PC-3 (cell line): ENCODE results near the gene ADK. TPM values are rescaled to one million over a fixed set of nuclear protein-coding genes. Genes with fewer than 3 reads are reported as not detected.
"Not testable (repeated sequence)": the region's sequence is repeated elsewhere in the genome, so short reads cannot be mapped to it uniquely, and the experiment has no call there.

Source experiments
- ATAC-seq: fragments of 200-7000 bp; cut with Tn5 transposase; 2 replicates; pipeline ENCODE4 v1.9.1; 2020; ENCODE audit warnings: mild to moderate bottlenecking, moderate library complexity
- BruUV-seq: library from RNA; stranded (reverse); fragments of 400-500 nt; replicated peaks from 2 replicates; lab custom pipeline; 2021; lab: Mats Ljungman, UMichigan
- CTCF ChIA-PET: fragments of 300-600 bp; sonication (Branson Sonifier 250); formaldehyde crosslinking; loops from one replicate; lab custom pipeline; 2022; ENCODE audit warnings: antibody characterized with exemption; lab: Charles Lee
- POLR2A ChIA-PET: fragments of 300-600 bp; sonication (Branson Sonifier 250); formaldehyde crosslinking; loops from one replicate; lab custom pipeline; 2022; ENCODE audit warnings: antibody characterized with exemption; ENCODE audit not compliant: unreplicated experiment; lab: Charles Lee
- DNase-seq: peaks from one replicate; pipeline ENCODE4 v3.0.0-alpha.2; 2015
- H2AFZ ChIP-seq: fragments of 300-600 bp; sonication (generic); 2 replicates; pipeline ENCODE4 v1.6.0; 2016; ENCODE audit warnings: antibody characterized with exemption, low read length
- H3F3A ChIP-seq: fragments of 300-600 bp; sonication (generic); one replicate; pipeline ENCODE4 v1.6.0; 2017; ENCODE audit warnings: antibody characterized with exemption, low read length, control low read depth, mild to moderate bottlenecking; ENCODE audit not compliant: unreplicated experiment
- H3K27ac ChIP-seq: fragments of 300-600 bp; sonication (generic); 2 replicates; pipeline ENCODE4 v1.5.1; 2016; ENCODE audit warnings: mild to moderate bottlenecking, low read length
- H3K27me3 ChIP-seq: fragments of 300-600 bp; sonication (generic); 2 replicates; pipeline ENCODE4 v1.6.1; 2016; ENCODE audit warnings: low read length, mixed read lengths
- H3K36me3 ChIP-seq: fragments of 300-600 bp; sonication (generic); 2 replicates; pipeline ENCODE4 v1.6.1; 2016; ENCODE audit warnings: low read depth, mixed run types, low read length, mixed read lengths
- H3K4me1 ChIP-seq: fragments of 300-600 bp; sonication (generic); 2 replicates; pipeline ENCODE4 v1.5.1; 2016; ENCODE audit warnings: low read length; ENCODE audit not compliant: insufficient read depth
- H3K4me2 ChIP-seq: fragments of 300-600 bp; sonication (generic); 2 replicates; pipeline ENCODE4 v1.6.0; 2016; ENCODE audit warnings: low read length
- H3K4me3 ChIP-seq: fragments of 300-600 bp; sonication (generic); 2 replicates; pipeline ENCODE4 v1.5.1; 2016; ENCODE audit warnings: mild to moderate bottlenecking, low read length, mixed read lengths
- H3K79me2 ChIP-seq: fragments of 300-600 bp; sonication (generic); 2 replicates; pipeline ENCODE4 v1.6.1; 2017; ENCODE audit warnings: low read length, mixed read lengths
- H3K9ac ChIP-seq: fragments of 300-600 bp; sonication (generic); 2 replicates; pipeline ENCODE4 v1.6.0; 2016; ENCODE audit warnings: mild to moderate bottlenecking, low read length
- H3K9me2 ChIP-seq: fragments of 300-600 bp; sonication (generic); replicated peaks from 2 replicates; pipeline ENCODE4 v1.6.1; 2016; ENCODE audit warnings: mixed run types, low read length, mixed read lengths
- H3K9me3 ChIP-seq: fragments of 300-600 bp; sonication (generic); 2 replicates; pipeline ENCODE4 v1.6.1; 2016; ENCODE audit warnings: low read length, mixed read lengths
- H4K20me1 ChIP-seq: fragments of 300-600 bp; sonication (generic); 2 replicates; pipeline ENCODE4 v1.6.1; 2016; ENCODE audit warnings: low read length, mixed read lengths
- EZH2 ChIP-seq: fragments of 300-600 bp; sonication (generic); IDR thresholded peaks from one replicate; pipeline ENCODE4 v1.6.1; 2017; ENCODE audit warnings: antibody characterized with exemption, mild to moderate bottlenecking, low read length; ENCODE audit not compliant: unreplicated experiment
- EZH2phosphoT487 ChIP-seq: fragments of 300-600 bp; sonication (generic); IDR thresholded peaks from 2 replicates; pipeline ENCODE4 v1.6.1; 2018; ENCODE audit warnings: mild to moderate bottlenecking, antibody characterized with exemption, low read length, borderline replicate concordance
- intact Hi-C: fragments of 100-400 bp; cut with micrococcal nuclease; formaldehyde crosslinking; loops from 2 replicates; pipeline ENCODE4 v1.9.0; 2023
- total RNA-seq: library from RNA; depleted of rRNA; stranded (reverse); fragments of >200 nt; gene quantifications from 2 replicates; pipeline ENCODE4 v1.2.3, GENCODE V29; 2014
- TF ChIP-seq, protein P1 (sequence below): fragments of 300-600 bp; sonication (generic); conservative IDR thresholded peaks from 2 replicates; pipeline ENCODE4 v1.5.1; 2017; ENCODE audit warnings: antibody characterized with exemption, low read depth, mild to moderate bottlenecking, low read length

ADK gene
- total RNA-seq, 1 experiment from 2014 or later = 256 TPM

DNA sequence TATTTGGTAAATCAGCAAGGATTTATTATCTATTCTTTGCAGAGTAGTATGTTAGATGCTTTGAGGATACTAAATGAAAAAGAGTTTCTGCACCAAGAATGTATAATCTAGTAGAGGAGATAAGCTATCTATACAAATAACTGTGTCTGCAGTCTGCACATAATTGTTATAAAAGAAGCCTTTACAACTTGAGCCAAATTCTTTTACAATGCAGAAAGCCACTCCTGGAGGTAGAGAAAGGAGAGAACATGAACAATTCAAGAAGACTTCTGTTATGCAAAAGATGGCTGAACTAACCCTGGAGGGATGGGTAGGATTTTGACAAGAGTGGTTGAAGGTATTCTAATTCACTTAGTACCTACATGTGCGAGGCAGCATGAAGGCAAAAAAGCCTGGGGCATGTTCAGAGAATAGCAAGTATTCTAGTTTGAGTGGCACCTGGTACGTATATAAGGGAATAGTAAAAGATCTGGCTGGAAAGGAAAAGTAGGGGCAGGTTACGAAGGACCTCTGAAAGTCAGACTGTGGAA, 424.2 kb downstream of the ADK start:
- Histone ChIP-seq H3K36me3 (peaks cover 10% of the 10 kb centered on the region; the same call in 1 of the 2 replicates), H3F3A (no peaks in the 10 kb centered on the region), H2AFZ (no peak overlapping the region), H3K9me3 (no peaks in the 10 kb centered on the region), H3K4me2 (no peak overlapping the region), H3K9ac (no peak overlapping the region), H3K4me3 (no peak overlapping the region), H3K79me2 (no peaks in the 10 kb centered on the region), H3K9me2 (no peaks in the 10 kb centered on the region), H4K20me1 (no peaks in the 10 kb centered on the region), H3K4me1 (no peaks in the 10 kb centered on the region), H3K27me3 (no peaks in the 10 kb centered on the region), H3K27ac (no peak overlapping the region)
- BruUV-seq = no TSS peak
- CTCF ChIA-PET = interaction anchor here (0.6 kb wide), 1 partner anchor 55 kb away, joined by 15 read pairs; no protein-coding TSS in a partner anchor
- ATAC-seq (no peak), DNase-seq (no peak)
- TF ChIP-seq EZH2phosphoT487 (no peak), EZH2 (no peak)
- TF ChIP-seq, protein P1, sequence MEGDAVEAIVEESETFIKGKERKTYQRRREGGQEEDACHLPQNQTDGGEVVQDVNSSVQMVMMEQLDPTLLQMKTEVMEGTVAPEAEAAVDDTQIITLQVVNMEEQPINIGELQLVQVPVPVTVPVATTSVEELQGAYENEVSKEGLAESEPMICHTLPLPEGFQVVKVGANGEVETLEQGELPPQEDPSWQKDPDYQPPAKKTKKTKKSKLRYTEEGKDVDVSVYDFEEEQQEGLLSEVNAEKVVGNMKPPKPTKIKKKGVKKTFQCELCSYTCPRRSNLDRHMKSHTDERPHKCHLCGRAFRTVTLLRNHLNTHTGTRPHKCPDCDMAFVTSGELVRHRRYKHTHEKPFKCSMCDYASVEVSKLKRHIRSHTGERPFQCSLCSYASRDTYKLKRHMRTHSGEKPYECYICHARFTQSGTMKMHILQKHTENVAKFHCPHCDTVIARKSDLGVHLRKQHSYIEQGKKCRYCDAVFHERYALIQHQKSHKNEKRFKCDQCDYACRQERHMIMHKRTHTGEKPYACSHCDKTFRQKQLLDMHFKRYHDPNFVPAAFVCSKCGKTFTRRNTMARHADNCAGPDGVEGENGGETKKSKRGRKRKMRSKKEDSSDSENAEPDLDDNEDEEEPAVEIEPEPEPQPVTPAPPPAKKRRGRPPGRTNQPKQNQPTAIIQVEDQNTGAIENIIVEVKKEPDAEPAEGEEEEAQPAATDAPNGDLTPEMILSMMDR = no peak
- POLR2A ChIA-PET = no interaction called here
- intact Hi-C loops = no loop called here

DNA sequence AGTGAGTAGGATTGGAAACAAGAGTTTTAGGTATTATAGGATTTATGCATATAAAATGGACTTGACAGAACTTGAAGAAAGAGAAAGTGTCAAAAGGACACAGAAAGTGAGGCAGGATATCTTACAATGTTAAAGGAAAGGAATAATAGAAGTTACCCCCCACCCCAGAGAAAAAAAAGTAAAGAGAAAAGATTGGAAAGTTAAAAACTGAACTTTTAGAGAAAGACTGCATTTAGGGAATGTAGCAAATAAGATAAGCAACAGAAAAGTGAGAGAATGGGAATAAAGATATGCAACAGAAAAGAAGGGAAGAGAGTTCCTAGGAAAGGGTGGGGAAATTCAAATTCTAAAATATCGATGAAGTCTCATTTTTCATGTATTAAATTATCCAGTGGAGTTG, 424.9 kb downstream of the ADK start:
- Histone ChIP-seq H3K27ac (no peak overlapping the region), H3K9me2 (no peaks in the 10 kb centered on the region), H3K4me3 (no peak overlapping the region), H4K20me1 (no peaks in the 10 kb centered on the region), H3K4me1 (no peaks in the 10 kb centered on the region), H3K9me3 (no peaks in the 10 kb centered on the region), H2AFZ (no peak overlapping the region), H3K9ac (no peak overlapping the region), H3F3A (no peaks in the 10 kb centered on the region), H3K36me3 (peaks cover 10% of the 10 kb centered on the region; the same call in 1 of the 2 replicates), H3K4me2 (no peak overlapping the region), H3K27me3 (no peaks in the 10 kb centered on the region), H3K79me2 (no peaks in the 10 kb centered on the region)
- ChIA-PET CTCF (interaction anchor here (0.6 kb wide), 1 partner anchor 54 kb away, joined by 15 read pairs; no protein-coding TSS in a partner anchor), POLR2A (no interaction called here)
- intact Hi-C loops = no loop called here
- no TSS peak for BruUV-seq
- TF ChIP-seq EZH2 (no peak), EZH2phosphoT487 (no peak)
- TF ChIP-seq, protein P1 = no peak
- ATAC-seq (no peak), DNase-seq (no peak)

DNA sequence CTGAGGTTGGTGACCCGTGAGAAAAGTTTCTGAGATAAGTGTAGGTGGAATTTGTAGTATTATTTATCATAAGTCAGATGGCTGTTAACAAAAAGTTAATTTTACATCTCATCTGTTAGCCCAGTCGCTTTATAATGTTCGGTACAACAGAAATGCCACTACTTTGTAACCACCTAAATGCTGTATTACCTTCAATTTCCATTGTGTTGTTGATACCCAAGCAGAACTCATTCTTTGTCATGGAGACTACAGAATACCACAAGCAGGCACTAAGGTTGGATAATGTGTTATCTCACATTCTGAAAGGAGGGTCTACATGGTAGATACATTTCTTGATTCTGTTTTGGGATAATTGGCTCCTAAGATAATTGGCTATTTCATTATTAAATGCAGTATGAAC, 425.6 kb downstream of the ADK start:
- intact Hi-C loops = no loop called here

DNA sequence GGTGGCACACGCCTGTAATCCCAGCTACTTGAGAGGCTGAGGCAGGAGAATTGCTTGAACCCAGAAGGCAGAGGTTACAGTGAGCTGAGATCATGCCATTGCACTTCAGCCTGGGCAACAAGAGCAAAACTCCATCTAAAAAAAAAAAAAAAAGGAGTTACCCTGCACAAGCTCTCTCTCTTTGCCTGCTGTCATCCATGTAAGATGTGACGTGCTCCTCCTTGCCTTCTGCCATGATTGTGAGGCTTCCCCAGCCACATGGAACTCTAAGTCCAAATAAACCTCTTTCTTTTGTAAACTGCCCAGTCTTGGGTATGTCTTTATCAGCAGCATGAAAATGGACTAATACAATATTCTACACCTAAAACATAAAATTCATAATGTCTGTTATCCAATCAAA, 429.4 kb downstream of the ADK start:
- H3K4me3 ChIP-seq, POLR2A ChIA-PET, H3K36me3 ChIP-seq, H3K9me3 ChIP-seq, H3F3A ChIP-seq, CTCF ChIA-PET, H4K20me1 ChIP-seq, ATAC-seq, H2AFZ ChIP-seq, H3K4me2 ChIP-seq, H3K27ac ChIP-seq, intact Hi-C loops, H3K9me2 ChIP-seq, H3K27me3 ChIP-seq, BruUV-seq, DNase-seq, H3K79me2 ChIP-seq, H3K9ac ChIP-seq, H3K4me1 ChIP-seq: not testable (repeated sequence)

More for the DNA sequence above, 425.6 kb downstream of the ADK start:
- ATAC-seq (no peak), DNase-seq (no peak)
- H3F3A ChIP-seq = no peaks in the 10 kb centered on the region
- H3K4me3 ChIP-seq = no peak overlapping the region
- no peaks in the 10 kb centered on the region for H3K9me2 ChIP-seq
- H3K79me2 ChIP-seq = no peaks in the 10 kb centered on the region
- no peak overlapping the region for H3K9ac ChIP-seq
- no peak for TF ChIP-seq EZH2phosphoT487
- TF ChIP-seq EZH2 = no peak
- TF ChIP-seq, protein P1 = no peak
- no peaks in the 10 kb centered on the region for H4K20me1 ChIP-seq
- no peaks in the 10 kb centered on the region for H3K9me3 ChIP-seq
- peaks cover 10% of the 10 kb centered on the region; the same call in 1 of the 2 replicates for H3K36me3 ChIP-seq
- no peak overlapping the region for H3K27ac ChIP-seq
- H3K4me2 ChIP-seq = no peak overlapping the region
- ChIA-PET POLR2A (no interaction called here), CTCF (interaction anchor here (0.7 kb wide), 1 partner anchor 36 kb away, joined by 3 read pairs; no protein-coding TSS in a partner anchor)
- no peak overlapping the region for H2AFZ ChIP-seq
- H3K27me3 ChIP-seq = no peaks in the 10 kb centered on the region
- no TSS peak for BruUV-seq
- no peaks in the 10 kb centered on the region for H3K4me1 ChIP-seq
